ENCODE measurements around the gene PEX5L. TPM values are rescaled to one million over a fixed set of nuclear protein-coding genes. Genes with fewer than 3 reads are reported as not detected.

The PEX5L gene
- total and polyA plus RNA-seq, 8 donors: 0.08 to 2.4 TPM; not detected in 6

DNA sequence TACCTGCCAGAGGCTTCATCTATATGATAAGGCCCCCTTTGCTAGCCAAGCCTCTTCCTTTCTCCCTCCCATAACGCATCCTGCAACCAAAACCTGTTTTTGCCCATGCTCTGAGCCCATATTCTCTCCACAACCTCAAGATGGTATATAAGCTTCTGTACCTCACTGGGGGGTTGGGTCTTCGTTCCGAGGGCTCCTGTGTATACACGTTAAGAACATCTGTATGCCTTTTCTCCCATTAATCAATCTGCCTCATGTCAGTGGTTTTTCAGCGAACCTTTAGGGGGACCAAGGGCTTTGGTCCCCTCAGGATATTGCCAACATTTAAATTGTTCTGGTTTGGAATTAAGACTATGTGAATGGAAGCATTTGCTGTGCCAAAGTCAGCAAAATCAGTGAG lies 168.0 kb downstream of the PEX5L start:
- TF ChIP-seq POLR2AphosphoS5 (IDR thresholded peaks at IDR 0.05) (no peak), EP300 (IDR thresholded peaks at IDR 0.05) (no peak), POLR2A (IDR thresholded peaks at IDR 0.05) (no peak)
- TF ChIP-seq, protein P1, sequence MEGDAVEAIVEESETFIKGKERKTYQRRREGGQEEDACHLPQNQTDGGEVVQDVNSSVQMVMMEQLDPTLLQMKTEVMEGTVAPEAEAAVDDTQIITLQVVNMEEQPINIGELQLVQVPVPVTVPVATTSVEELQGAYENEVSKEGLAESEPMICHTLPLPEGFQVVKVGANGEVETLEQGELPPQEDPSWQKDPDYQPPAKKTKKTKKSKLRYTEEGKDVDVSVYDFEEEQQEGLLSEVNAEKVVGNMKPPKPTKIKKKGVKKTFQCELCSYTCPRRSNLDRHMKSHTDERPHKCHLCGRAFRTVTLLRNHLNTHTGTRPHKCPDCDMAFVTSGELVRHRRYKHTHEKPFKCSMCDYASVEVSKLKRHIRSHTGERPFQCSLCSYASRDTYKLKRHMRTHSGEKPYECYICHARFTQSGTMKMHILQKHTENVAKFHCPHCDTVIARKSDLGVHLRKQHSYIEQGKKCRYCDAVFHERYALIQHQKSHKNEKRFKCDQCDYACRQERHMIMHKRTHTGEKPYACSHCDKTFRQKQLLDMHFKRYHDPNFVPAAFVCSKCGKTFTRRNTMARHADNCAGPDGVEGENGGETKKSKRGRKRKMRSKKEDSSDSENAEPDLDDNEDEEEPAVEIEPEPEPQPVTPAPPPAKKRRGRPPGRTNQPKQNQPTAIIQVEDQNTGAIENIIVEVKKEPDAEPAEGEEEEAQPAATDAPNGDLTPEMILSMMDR (IDR thresholded peaks at IDR 0.05): no peak
- H3K36me3 ChIP-seq: no peaks in the 10 kb centered on the region
- DNase-seq: no peak
- H3K27me3 ChIP-seq: no peaks in the 10 kb centered on the region
- peaks cover 0 to 4% (median 0%) of the 10 kb centered on the region in 4 donors for H3K4me1 ChIP-seq
- intact Hi-C loops (cut with DNase I; ENCODE audit: low total_unique reads): no loop called here
- no peaks in the 10 kb centered on the region for H3K9me3 ChIP-seq
- no peak overlapping the region for H3K27ac ChIP-seq
- 50 to 79% (median 62%) methylated on average over 5 of the region's 5 CpGs for WGBS, 5 donors
- no peak overlapping the region for H3K4me3 ChIP-seq

- DNase-seq: no peak
- H3K27me3 ChIP-seq: no peaks in the 10 kb centered on the region
- intact Hi-C loops (cut with DNase I; ENCODE audit: low total_unique reads): no loop called here
- H3K9me3 ChIP-seq: no peaks in the 10 kb centered on the region
- H3K27ac ChIP-seq: no peak overlapping the region
- WGBS, 5 donors: 89 to 100% (median 94%) methylated on average over 1 of the region's 1 CpG
- TF ChIP-seq EP300 (IDR thresholded peaks at IDR 0.05) (no peak), POLR2A (IDR thresholded peaks at IDR 0.05) (no peak)
- H3K36me3 ChIP-seq: no peaks in the 10 kb centered on the region
- H3K4me3 ChIP-seq: no peak overlapping the region
- H3K4me1 ChIP-seq: peaks cover 0 to 4% (median 0%) of the 10 kb centered on the region in 4 donors
These were observed 168.8 kb downstream of the PEX5L start for GRCh38 chr3:179867961-179868360.

DNA sequence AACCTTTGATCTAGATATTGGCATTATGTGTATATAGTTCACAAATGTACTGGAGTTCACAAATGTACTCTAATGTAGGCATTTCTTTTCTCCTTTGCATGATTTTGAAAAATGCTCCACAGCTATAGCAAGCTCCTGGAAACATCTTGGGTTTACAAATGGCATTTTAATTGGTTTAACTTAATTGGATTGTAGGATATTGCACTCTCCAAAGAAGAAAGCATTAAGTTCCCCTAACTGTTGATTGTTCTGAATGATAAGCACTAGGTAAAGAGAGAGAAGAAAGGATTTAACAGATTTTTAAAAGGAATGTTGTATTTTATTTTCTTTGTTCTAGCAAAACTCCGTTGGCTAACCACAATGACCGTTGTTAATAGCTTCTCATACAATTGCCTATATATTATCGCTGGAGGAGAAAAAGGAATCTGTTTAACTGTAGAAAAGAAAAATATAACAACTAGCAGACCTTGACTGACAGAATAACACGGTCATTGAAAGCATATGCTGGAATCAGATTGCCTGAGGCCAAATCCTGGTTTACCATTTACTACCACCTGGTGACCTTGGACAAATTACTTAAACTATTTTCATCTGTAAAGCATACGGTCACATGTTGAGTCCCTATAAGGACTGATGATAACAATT lies 170.8 kb downstream of the PEX5L start:
- Histone ChIP-seq H3K27me3 (no peaks in the 10 kb centered on the region), H3K9me3 (no peaks in the 10 kb centered on the region), H3K4me3 (no peak overlapping the region), H3K36me3 (no peaks in the 10 kb centered on the region), H3K4me1 (peaks cover 0 to 4% (median 0%) of the 10 kb centered on the region in 4 donors), H3K27ac (no peak overlapping the region)
- WGBS, 5 donors: 26 to 49% (median 35%) methylated on average over 5 of the region's 5 CpGs
- intact Hi-C loops (cut with DNase I; ENCODE audit: low total_unique reads): no loop called here
- no peak for TF ChIP-seq EP300 (IDR thresholded peaks at IDR 0.05)
- TF ChIP-seq, protein P1 (IDR thresholded peaks at IDR 0.05): no peak
- no peak for TF ChIP-seq POLR2AphosphoS5 (IDR thresholded peaks at IDR 0.05)
- no peak for TF ChIP-seq POLR2A (IDR thresholded peaks at IDR 0.05)
- DNase-seq: no peak

DNA sequence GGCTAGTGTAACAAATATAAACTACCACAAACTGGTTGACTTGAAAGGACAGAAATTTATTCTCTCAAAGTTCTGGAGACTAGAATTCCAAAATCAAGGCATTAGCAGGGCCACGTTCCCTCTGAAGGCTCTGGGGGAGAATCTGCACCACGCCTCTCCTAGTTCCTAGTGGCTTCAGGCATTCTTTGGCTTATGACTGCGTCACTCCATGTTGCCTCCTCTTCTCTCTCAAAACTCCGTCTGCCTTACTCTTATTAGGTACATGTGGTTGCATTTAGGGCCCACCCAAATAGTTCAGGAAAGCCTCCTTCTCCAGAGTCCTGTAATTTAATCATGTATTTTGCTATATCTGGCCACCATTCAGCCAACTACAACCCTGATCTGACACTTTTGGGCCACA lies 174.8 kb downstream of the PEX5L start:
- H3K27ac ChIP-seq: no peak overlapping the region
- H3K36me3 ChIP-seq: no peaks in the 10 kb centered on the region
- TF ChIP-seq, protein P1 (IDR thresholded peaks at IDR 0.05): no peak
- TF ChIP-seq POLR2AphosphoS5 (IDR thresholded peaks at IDR 0.05) (no peak), EP300 (IDR thresholded peaks at IDR 0.05) (no peak), POLR2A (IDR thresholded peaks at IDR 0.05) (no peak)
- no peak for DNase-seq
- no peaks in the 10 kb centered on the region for H3K9me3 ChIP-seq
- intact Hi-C loops (cut with DNase I; ENCODE audit: low total_unique reads): no loop called here
- H3K4me1 ChIP-seq: peaks cover 0 to 4% (median 0%) of the 10 kb centered on the region in 4 donors
- WGBS, 5 donors: 89 to 96% (median 92%) methylated on average over 4 of the region's 4 CpGs
- no peaks in the 10 kb centered on the region for H3K27me3 ChIP-seq
- no peak overlapping the region for H3K4me3 ChIP-seq

DNA sequence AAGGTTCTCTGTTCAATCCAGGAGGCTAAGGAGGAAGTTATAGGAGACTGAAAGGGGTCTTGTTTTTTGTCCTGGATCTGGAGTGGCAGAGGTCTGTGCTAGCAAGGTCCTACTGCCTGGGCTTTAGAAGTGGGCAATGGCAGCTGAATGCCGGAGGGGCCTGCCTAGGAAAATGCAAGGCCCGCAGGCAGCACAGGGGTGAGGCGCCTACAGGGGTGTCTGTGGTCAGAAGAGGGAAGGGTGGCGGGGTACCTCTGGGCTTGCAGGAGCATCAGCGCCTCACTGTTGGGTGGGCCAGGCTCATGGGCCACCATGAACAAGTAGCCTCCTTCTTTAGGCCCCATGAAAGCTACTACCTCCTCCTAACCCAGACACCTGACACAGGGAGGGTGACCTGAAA lies 175.4 kb downstream of the PEX5L start:
- Histone ChIP-seq H3K9me3 (no peaks in the 10 kb centered on the region), H3K36me3 (no peaks in the 10 kb centered on the region), H3K4me1 (peaks cover 0 to 4% (median 0%) of the 10 kb centered on the region in 4 donors), H3K27ac (no peak overlapping the region), H3K4me3 (no peak overlapping the region), H3K27me3 (no peaks in the 10 kb centered on the region)
- WGBS, 5 donors: 92 to 95% (median 95%) methylated on average over 5 of the region's 5 CpGs
- TF ChIP-seq POLR2A (IDR thresholded peaks at IDR 0.05) (no peak), POLR2AphosphoS5 (IDR thresholded peaks at IDR 0.05) (no peak), EP300 (IDR thresholded peaks at IDR 0.05) (no peak)
- TF ChIP-seq, protein P1 (IDR thresholded peaks at IDR 0.05): no peak
- no peak for DNase-seq
- intact Hi-C loops (cut with DNase I; ENCODE audit: low total_unique reads): no loop called here

Data from stomach (tissue), 9 donors.